Neuron (in vitro differentiated cells): ENCODE results near the gene FBXO41.
A peak's percentile ranks its signal among the peaks of the same experiment; 100 is the strongest.

Source experiments
- H2AFZ ChIP-seq: one replicate; pipeline ENCODE4 v1.6.1; 2013; ENCODE audit warnings: low read depth, mild to moderate bottlenecking, inconsistent platforms, low read length, moderate library complexity
- H3K27me3 ChIP-seq: one replicate; pipeline ENCODE4 v1.6.1; 2013; ENCODE audit warnings: low read length; ENCODE audit not compliant: insufficient read depth
- H3K36me3 ChIP-seq: one replicate; pipeline ENCODE4 v1.6.1; 2013; ENCODE audit warnings: low read length; ENCODE audit not compliant: insufficient read depth
- H3K4me1 ChIP-seq: one replicate; pipeline ENCODE4 v1.6.1; 2013; ENCODE audit warnings: low read length; ENCODE audit not compliant: insufficient read depth
- H3K4me3 ChIP-seq: 2 replicates; pipeline ENCODE4 v1.5.1; 2013; ENCODE audit warnings: mild to moderate bottlenecking, low read length, moderate library complexity
- H3K9me3 ChIP-seq: one replicate; pipeline ENCODE4 v1.6.1; 2013; ENCODE audit warnings: low read length

The FBXO41 gene

DNA sequence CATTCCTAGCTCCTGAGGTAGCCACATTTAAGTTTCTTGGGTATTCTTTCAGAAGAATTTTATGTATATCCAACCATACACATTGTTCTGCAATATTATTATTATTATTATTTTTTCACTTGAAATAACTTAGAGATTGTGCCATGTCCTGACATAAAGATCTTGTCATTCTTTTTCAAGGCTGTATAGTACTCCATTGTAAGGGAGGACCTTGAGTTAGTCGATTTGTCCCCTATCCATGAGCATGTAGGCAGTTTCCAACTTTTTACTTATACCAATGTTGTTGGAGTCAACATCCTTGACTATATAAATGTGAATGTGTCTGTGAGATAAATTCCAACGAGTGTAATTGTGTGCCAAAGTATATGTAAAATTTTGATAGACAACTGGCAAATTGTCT lies 10.0 kb upstream of the FBXO41 start:
- no peak overlapping the region for H2AFZ ChIP-seq
- no peaks in the 10 kb centered on the region for H3K9me3 ChIP-seq
- no peak overlapping the region for H3K4me3 ChIP-seq
- H3K27me3 ChIP-seq: peaks cover 61% of the 10 kb centered on the region
- H3K36me3 ChIP-seq: no peaks in the 10 kb centered on the region
- peaks cover 21% of the 10 kb centered on the region for H3K4me1 ChIP-seq

DNA sequence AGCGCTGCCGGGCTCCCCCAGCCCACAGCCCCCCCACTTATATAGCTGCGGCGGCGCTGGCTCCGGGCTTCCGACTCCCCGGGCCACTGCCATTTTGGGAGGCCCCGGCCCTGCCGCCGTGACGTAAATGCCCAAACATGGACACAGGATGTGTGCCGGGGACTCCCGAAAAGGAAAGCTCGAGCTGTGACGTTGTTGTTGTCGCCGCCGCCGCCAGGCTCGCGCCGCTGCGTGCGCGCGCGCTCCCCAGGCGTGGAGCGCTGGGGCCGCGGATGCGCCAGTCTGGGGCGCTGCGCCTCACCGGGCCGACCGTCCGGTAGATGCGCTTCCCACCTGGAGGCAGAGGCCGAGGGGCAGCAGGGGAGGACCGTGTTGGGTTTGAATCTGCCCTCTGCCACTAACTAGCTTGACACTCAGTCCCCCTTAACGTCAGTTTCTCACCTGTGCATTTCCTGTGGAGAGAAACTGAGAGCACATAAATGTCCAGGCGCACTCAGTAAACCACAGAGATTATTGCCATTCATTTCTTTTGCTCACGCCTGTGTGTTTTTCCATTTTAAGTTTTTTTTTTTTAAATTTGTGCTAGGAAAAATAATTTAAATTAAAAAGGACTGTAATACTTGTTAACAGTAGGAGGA lies 9.4 kb upstream of the FBXO41 start, which contains the start of gene EGR4:
EGR4 (minus strand) TSS at position 15 of the 638 bp plus-strand sequence. CDS start 231 bp downstream, outside the sequence.
- H3K4me3 ChIP-seq: peak within 1 kb of the TSS; percentile 46
- H3K27me3 ChIP-seq: peaks cover 67% of the 10 kb centered on the region
- peaks cover 21% of the 10 kb centered on the region for H3K4me1 ChIP-seq
- H3K9me3 ChIP-seq: no peaks in the 10 kb centered on the region
- peak within 1 kb of the TSS; percentile 66 for H2AFZ ChIP-seq
- no peaks in the 10 kb centered on the region for H3K36me3 ChIP-seq

DNA sequence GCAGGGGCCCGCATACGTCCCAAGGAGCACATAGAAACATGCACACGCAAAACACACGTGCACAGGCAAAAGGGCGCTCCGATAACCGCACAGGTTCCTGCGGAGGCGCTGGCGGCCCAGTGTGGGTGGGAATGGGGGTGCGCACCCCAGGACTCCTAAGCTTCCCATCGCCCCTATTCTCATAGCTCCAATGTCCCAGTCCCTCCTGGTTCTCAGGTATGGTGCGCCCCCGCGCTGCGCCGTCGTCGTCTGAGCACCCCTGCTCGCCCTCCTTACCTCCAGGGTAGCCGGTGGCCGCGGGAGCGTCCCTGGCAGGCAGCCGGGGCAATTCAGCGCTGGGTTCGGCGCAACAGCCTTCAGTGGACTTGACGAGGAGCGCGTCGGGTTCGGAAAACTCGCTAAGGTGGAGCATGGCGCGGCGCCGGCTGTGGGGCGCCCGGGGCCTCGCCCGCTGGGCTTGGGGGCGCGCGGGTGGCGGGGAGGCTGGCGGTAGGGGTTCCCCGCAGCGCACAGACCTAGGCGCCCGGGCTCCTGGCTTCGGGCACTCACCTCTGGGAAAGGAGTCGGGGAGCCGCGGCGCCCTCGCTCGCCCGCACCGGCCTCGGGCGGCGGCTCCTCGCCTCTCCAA lies 8.7 kb upstream of the FBXO41 start:
- Histone ChIP-seq H3K36me3 (no peaks in the 10 kb centered on the region), H3K27me3 (peaks cover 73% of the 10 kb centered on the region), H3K4me3 (peak overlapping the region; percentile 46), H2AFZ (peak overlapping the region; percentile 66), H3K4me1 (peaks cover 21% of the 10 kb centered on the region), H3K9me3 (no peaks in the 10 kb centered on the region)

GRCh38 chr2:73292316-73292905 lies 8.1 kb upstream of the FBXO41 start:
- Histone ChIP-seq H3K4me3 (no peak overlapping the region), H3K36me3 (no peaks in the 10 kb centered on the region), H3K9me3 (no peaks in the 10 kb centered on the region), H3K4me1 (peaks cover 17% of the 10 kb centered on the region), H2AFZ (peak overlapping the region; percentile 59), H3K27me3 (peaks cover 75% of the 10 kb centered on the region)

- Histone ChIP-seq H3K27me3 (peaks cover 80% of the 10 kb centered on the region), H2AFZ (peak overlapping the region; percentile 59), H3K9me3 (no peaks in the 10 kb centered on the region), H3K36me3 (no peaks in the 10 kb centered on the region), H3K4me3 (peak overlapping the region; percentile 7), H3K4me1 (peaks cover 10% of the 10 kb centered on the region)
Observed at GRCh38 chr2:73291461-73292315, 7.4 kb upstream of the FBXO41 start.

DNA sequence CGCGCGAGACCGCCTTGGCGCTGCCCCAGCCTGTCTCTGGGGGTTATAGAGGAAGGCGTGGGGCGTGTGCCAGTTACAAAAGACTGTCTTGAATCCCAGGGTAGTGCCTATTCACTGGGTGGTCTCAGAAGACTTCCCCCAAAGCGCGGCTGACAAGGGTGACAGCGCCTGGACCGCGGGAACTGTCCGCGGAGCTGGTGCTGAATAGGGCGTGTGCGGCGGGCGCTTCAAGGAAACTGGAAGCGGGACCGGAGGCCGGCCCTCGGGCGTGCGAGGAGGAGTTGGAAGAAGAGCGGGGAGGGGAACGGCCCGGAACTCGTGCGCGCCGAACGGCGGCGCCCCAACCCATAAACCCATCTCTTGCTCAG lies 6.8 kb upstream of the FBXO41 start:
- Histone ChIP-seq H2AFZ (peak overlapping the region; percentile 59), H3K4me1 (peaks cover 10% of the 10 kb centered on the region), H3K27me3 (peaks cover 82% of the 10 kb centered on the region), H3K9me3 (no peaks in the 10 kb centered on the region), H3K36me3 (no peaks in the 10 kb centered on the region), H3K4me3 (peak overlapping the region; percentile 7)

DNA sequence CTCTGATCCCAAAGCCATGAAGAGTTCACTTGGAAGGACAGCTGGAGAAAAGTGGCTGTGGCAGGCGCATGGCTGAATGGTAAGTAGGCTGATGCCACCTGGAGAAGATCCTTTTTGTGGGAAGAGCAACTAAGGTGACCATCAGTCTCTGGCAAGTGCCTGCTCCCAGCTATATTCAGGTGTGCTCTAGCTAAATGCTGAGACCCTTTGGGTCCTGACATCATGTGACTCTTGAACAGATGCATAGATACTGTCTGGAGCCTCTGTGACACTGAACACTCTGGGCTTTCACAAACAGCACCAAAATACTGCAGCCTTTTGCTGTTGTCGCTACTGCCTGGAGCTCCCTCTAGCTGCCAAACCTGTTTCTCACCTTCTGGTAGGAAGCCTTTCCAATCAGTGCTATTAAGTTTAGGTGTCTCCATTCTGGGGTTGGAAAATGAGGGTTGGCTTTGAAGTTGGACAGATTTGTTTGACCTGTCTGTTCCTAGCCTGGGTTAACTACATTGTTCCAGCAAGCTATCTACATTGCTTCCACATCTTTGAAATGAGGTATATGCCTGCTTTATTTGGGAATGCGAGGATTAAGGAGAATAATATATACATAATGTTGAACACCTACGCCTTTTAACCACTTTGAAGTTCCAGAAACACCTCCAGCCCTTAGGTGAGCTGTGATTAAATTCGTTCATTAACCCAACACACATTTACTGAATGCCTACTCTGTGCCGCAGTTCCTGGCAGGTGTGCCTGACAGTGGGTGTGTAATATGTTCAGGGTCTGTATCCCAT lies 6.0 kb upstream of the FBXO41 start:
- no peak overlapping the region for H2AFZ ChIP-seq
- H3K9me3 ChIP-seq: no peaks in the 10 kb centered on the region
- peaks cover 79% of the 10 kb centered on the region for H3K27me3 ChIP-seq
- H3K4me1 ChIP-seq: peaks cover 10% of the 10 kb centered on the region
- no peak overlapping the region for H3K4me3 ChIP-seq
- H3K36me3 ChIP-seq: no peaks in the 10 kb centered on the region

DNA sequence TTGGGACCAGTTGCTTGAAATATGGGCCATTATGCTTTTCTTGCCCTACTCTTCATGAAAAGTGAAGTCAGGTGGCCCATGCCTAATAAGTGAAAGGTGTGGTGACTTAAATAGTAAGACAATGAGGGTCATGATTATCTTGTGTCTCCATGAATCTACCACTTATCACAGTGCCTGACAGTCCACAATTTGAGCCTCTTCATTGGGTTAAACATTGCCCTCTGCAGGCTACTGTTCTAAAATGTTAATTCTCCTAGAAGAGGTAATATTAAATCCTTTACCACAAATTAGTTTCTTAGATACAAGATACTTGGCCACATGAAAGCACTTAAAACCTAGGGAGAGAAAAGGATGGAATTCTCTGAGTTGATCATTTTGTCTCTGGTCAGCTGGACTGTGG lies 5.0 kb upstream of the FBXO41 start:
- Histone ChIP-seq H2AFZ (no peak overlapping the region), H3K4me3 (no peak overlapping the region), H3K9me3 (no peaks in the 10 kb centered on the region), H3K36me3 (no peaks in the 10 kb centered on the region), H3K4me1 (peaks cover 13% of the 10 kb centered on the region), H3K27me3 (peaks cover 74% of the 10 kb centered on the region)

DNA sequence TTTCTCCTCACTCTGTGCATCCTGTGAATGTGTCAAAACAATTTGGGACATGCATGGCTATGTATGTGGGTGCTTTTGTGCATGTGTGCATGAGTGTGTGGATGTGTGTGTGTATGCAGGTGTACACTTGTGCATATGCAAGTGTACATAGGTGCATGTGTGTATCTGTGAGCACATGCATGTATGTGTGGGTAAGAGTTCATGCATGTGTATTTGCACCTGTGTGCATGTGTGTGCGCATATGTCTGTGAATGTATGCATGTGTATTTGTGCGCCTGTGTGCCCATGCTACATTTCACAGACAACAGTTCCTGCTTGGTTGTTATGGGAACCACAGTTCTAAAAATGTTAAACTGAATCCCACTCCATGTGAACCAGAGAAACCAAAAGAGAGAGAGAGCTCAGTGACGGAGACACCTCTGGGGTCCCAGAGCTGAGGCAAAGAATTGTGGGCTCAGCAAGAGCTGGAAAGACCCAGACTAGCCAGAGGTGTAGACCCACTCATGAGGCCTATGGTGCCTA lies 1.9 kb upstream of the FBXO41 start:
- peaks cover 17% of the 10 kb centered on the region for H3K4me1 ChIP-seq
- H3K9me3 ChIP-seq: no peaks in the 10 kb centered on the region
- H2AFZ ChIP-seq: no peak overlapping the region
- H3K36me3 ChIP-seq: no peaks in the 10 kb centered on the region
- peaks cover 47% of the 10 kb centered on the region for H3K27me3 ChIP-seq
- H3K4me3 ChIP-seq: no peak overlapping the region

DNA sequence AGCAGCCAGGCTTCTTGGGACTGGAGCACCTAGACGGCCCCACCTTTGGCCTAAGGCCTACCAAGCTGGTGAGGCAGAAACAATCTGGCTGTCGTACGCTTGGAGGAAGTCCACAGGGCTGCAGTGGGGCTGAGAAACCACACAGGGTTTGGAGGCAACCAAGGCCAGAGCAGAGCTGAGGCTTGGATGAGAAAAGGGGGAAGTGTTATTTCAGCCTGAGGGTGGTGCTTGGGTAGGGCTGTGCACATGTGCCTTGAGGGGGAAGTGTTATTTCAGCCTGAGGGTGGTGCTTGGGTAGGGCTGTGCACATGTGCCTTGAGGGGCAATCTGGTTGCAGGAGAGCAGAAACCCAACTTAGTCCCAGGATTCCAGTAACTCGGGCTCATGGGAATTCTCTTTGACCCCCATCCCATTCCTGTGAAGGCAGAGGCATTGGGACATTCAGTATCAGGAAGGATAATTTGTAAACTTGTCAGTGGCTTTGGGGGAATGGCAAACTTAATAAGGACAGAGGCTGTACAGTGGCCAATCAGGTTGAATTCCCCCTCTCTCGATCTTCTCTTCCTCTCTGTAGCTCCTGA lies 971 bp upstream of the FBXO41 start:
- Histone ChIP-seq H3K9me3 (no peaks in the 10 kb centered on the region), H2AFZ (peak overlapping the region; percentile 98), H3K27me3 (peaks cover 38% of the 10 kb centered on the region), H3K4me1 (peaks cover 16% of the 10 kb centered on the region), H3K36me3 (no peaks in the 10 kb centered on the region), H3K4me3 (peak overlapping the region; percentile 80)

- peaks cover 16% of the 10 kb centered on the region for H3K4me1 ChIP-seq
- peaks cover 25% of the 10 kb centered on the region for H3K27me3 ChIP-seq
- no peaks in the 10 kb centered on the region for H3K36me3 ChIP-seq
- peak overlapping the region; percentile 98 for H2AFZ ChIP-seq
- peak overlapping the region; percentile 80 for H3K4me3 ChIP-seq
- H3K9me3 ChIP-seq: no peaks in the 10 kb centered on the region
Observed at GRCh38 chr2:73283545-73284295, 558 bp downstream of the FBXO41 start.
